ENCODE data around the gene CCDC88B.

DNA sequence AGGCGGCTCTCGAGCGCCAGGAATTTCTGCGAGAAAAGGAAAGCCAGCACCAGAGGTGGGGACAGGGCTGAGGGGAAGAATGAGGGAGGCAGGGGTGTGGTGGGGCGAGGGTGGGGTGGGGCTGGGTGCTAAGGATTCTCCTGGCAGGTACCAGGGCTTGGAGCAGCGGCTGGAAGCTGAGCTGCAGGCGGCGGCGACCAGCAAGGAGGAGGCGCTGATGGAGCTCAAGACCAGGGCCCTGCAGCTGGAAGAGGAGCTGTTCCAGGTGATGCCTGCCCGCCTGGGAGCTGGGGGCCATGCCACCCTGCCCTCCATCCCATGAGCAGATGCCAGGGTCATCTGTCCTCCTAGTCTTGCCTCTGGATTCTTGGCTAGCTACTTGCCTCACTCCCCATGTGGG is 9.4 kb downstream of the CCDC88B start:
- TF ChIP-seq CTCF (IDR thresholded peaks at IDR 0.05; ENCODE audit: insufficient read depth, low read length, poor library complexity, severe bottlenecking) (no peak), EZH2phosphoT487 (conservative IDR thresholded peaks at IDR 0.05; ENCODE audit: low read length) (no peak)

Measured in SU-DHL-6 (cell line).